Activated CD8-positive, alpha-beta T cell treated with anti-CD3 and anti-CD28 coated beads, Interleukin-2, amount 10 ng/mL, durations not matched to agents 7 days and 5 days (primary cell): ENCODE results near the gene MARCHF4. TPM values are rescaled to one million over a fixed set of nuclear protein-coding genes. Genes with fewer than 3 reads are reported as not detected.

Experiments
- ATAC-seq: fragments of 150-1000 bp; cut with Tn5 transposase; one replicate; pipeline ENCODE4 v1.10.0; 2021; ENCODE audit warnings: moderate library complexity
- CTCF ChIA-PET: fragments of 350-600 bp; sonication (Branson Sonifier 250); formaldehyde crosslinking; loops from one replicate; lab custom pipeline; 2021; ENCODE audit warnings: antibody characterized with exemption; lab: Charles Lee
- POLR2A ChIA-PET: fragments of 350-600 bp; sonication (Branson Sonifier 250); formaldehyde crosslinking; loops from one replicate; lab custom pipeline; 2021; ENCODE audit warnings: antibody characterized with exemption; lab: Charles Lee
- DNase-seq: peaks from one replicate; pipeline ENCODE4 v3.0.0-alpha.2; 2020
- H3K27ac Mint-ChIP-seq: one replicate; pipeline ENCODE4 v1.8.0; 2021; ENCODE audit warnings: mild to moderate bottlenecking, mixed read lengths
- H3K27me3 Mint-ChIP-seq: one replicate; pipeline ENCODE4 v1.8.0; 2021; ENCODE audit warnings: low read depth, mixed read lengths
- H3K36me3 Mint-ChIP-seq: one replicate; pipeline ENCODE4 v1.8.0; 2021; ENCODE audit warnings: low read depth, mixed read lengths
- H3K4me1 Mint-ChIP-seq: one replicate; pipeline ENCODE4 v1.8.0; 2021; ENCODE audit warnings: low read depth, mixed read lengths
- H3K4me3 Mint-ChIP-seq: one replicate; pipeline ENCODE4 v1.8.0; 2021; ENCODE audit warnings: mild to moderate bottlenecking, mixed read lengths
- H3K9me3 Mint-ChIP-seq: one replicate; pipeline ENCODE4 v1.8.0; 2022; ENCODE audit warnings: mixed read lengths; ENCODE audit not compliant: insufficient read depth
- total RNA-seq, 2 experiments: library from RNA; stranded (reverse); gene quantifications; one replicate each; pipeline ENCODE4 v1.2.3, GENCODE V29; 2021

The MARCHF4 gene
- total RNA-seq, 2 experiments from 2014 or later: not detected

- peaks cover 40% of the 10 kb centered on the region for H3K4me1 Mint-ChIP-seq
- peaks cover 2% of the 10 kb centered on the region for H3K27me3 Mint-ChIP-seq
- H3K9me3 Mint-ChIP-seq: no peaks in the 10 kb centered on the region
- ATAC-seq (no peak), DNase-seq (no peak)
- POLR2A ChIA-PET: no interaction called here
- H3K4me3 Mint-ChIP-seq: no peak overlapping the region
- H3K27ac Mint-ChIP-seq: no peak overlapping the region
- CTCF ChIA-PET: interaction anchor here (1.7 kb wide), 1 partner anchor 58 kb away, joined by 5 read pairs; no protein-coding TSS in a partner anchor
- peaks cover 4% of the 10 kb centered on the region for H3K36me3 Mint-ChIP-seq
Measured at GRCh38 chr2:216345846-216346245, 26.4 kb downstream of the MARCHF4 start.

GRCh38 chr2:216344950-216345300 lies 27.4 kb downstream of the MARCHF4 start:
- ATAC-seq: no peak
- Mint-ChIP-seq H3K27me3 (peaks cover 2% of the 10 kb centered on the region), H3K4me1 (peaks cover 30% of the 10 kb centered on the region), H3K36me3 (peaks cover 2% of the 10 kb centered on the region), H3K4me3 (no peak overlapping the region), H3K9me3 (no peaks in the 10 kb centered on the region), H3K27ac (no peak overlapping the region)
- no peak for DNase-seq
- ChIA-PET POLR2A (no interaction called here), CTCF (no interaction called here)

- DNase-seq (no peak), ATAC-seq (no peak)
- Mint-ChIP-seq H3K4me1 (peaks cover 25% of the 10 kb centered on the region), H3K9me3 (no peaks in the 10 kb centered on the region), H3K4me3 (no peak overlapping the region), H3K36me3 (peaks cover 2% of the 10 kb centered on the region), H3K27me3 (peaks cover 2% of the 10 kb centered on the region), H3K27ac (no peak overlapping the region)
- ChIA-PET POLR2A (no interaction called here), CTCF (interaction anchor here (1.1 kb wide), 1 partner anchor 10 kb away, joined by 3 read pairs; no protein-coding TSS in a partner anchor)
Measured at GRCh38 chr2:216344206-216344949, 27.9 kb downstream of the MARCHF4 start.

- ChIA-PET CTCF (interaction anchor here (1.1 to 1.3 kb wide), 2 partner anchors 9 to 60 kb away, joined by 3 read pairs; no protein-coding TSS in a partner anchor), POLR2A (interaction anchor here (0.5 kb wide), 1 partner anchor 55 kb away, joined by 3 read pairs; no protein-coding TSS in a partner anchor)
- peaks cover 2% of the 10 kb centered on the region for H3K36me3 Mint-ChIP-seq
- peaks cover 4% of the 10 kb centered on the region for H3K27me3 Mint-ChIP-seq
- H3K9me3 Mint-ChIP-seq: no peaks in the 10 kb centered on the region
- ATAC-seq (no peak), DNase-seq (no peak)
- H3K27ac Mint-ChIP-seq: no peak overlapping the region
- H3K4me3 Mint-ChIP-seq: no peak overlapping the region
- H3K4me1 Mint-ChIP-seq: peaks cover 16% of the 10 kb centered on the region
Measured at GRCh38 chr2:216343221-216343980, 28.9 kb downstream of the MARCHF4 start.

- ChIA-PET POLR2A (no interaction called here), CTCF (no interaction called here)
- H3K36me3 Mint-ChIP-seq: no peaks in the 10 kb centered on the region
- H3K4me1 Mint-ChIP-seq: no peaks in the 10 kb centered on the region
- H3K4me3 Mint-ChIP-seq: no peak overlapping the region
- H3K27me3 Mint-ChIP-seq: peaks cover 14% of the 10 kb centered on the region
- H3K9me3 Mint-ChIP-seq: no peaks in the 10 kb centered on the region
- no peak for DNase-seq
- no peak for ATAC-seq
- no peak overlapping the region for H3K27ac Mint-ChIP-seq
Measured at GRCh38 chr2:216341121-216341520, 31.2 kb downstream of the MARCHF4 start.

GRCh38 chr2:216340280-216340631 lies 32.0 kb downstream of the MARCHF4 start:
- Mint-ChIP-seq H3K36me3 (no peaks in the 10 kb centered on the region), H3K27ac (no peak overlapping the region), H3K27me3 (peaks cover 17% of the 10 kb centered on the region), H3K9me3 (no peaks in the 10 kb centered on the region), H3K4me3 (no peak overlapping the region), H3K4me1 (no peaks in the 10 kb centered on the region)
- ChIA-PET CTCF (no interaction called here), POLR2A (no interaction called here)
- ATAC-seq (no peak), DNase-seq (no peak)

GRCh38 chr2:216339456-216340279 lies 32.6 kb downstream of the MARCHF4 start:
- Mint-ChIP-seq H3K9me3 (no peaks in the 10 kb centered on the region), H3K4me3 (no peak overlapping the region), H3K36me3 (no peaks in the 10 kb centered on the region), H3K27me3 (peaks cover 17% of the 10 kb centered on the region), H3K27ac (no peak overlapping the region), H3K4me1 (no peaks in the 10 kb centered on the region)
- ATAC-seq (no peak), DNase-seq (no peak)
- ChIA-PET CTCF (no interaction called here), POLR2A (no interaction called here)

GRCh38 chr2:216335252-216335651 lies 37.0 kb downstream of the MARCHF4 start:
- POLR2A ChIA-PET: no interaction called here

GRCh38 chr2:216328347-216328746 lies 43.9 kb downstream of the MARCHF4 start:
- no peak overlapping the region for H3K4me3 Mint-ChIP-seq
- no peak for DNase-seq
- no peaks in the 10 kb centered on the region for H3K36me3 Mint-ChIP-seq
- H3K27ac Mint-ChIP-seq: no peak overlapping the region
- H3K9me3 Mint-ChIP-seq: no peaks in the 10 kb centered on the region
- H3K27me3 Mint-ChIP-seq: peaks cover 4% of the 10 kb centered on the region
- H3K4me1 Mint-ChIP-seq: no peaks in the 10 kb centered on the region
- ATAC-seq: no peak
- POLR2A ChIA-PET: no interaction called here
- CTCF ChIA-PET: interaction anchor here (1.4 to 3.3 kb wide), 2 partner anchors 45 to 75 kb away, joined by 3 to 22 read pairs; no protein-coding TSS in a partner anchor

More at GRCh38 chr2:216335252-216335651, 37.0 kb downstream of the MARCHF4 start:
- H3K9me3 Mint-ChIP-seq: no peaks in the 10 kb centered on the region
- DNase-seq: no peak
- H3K36me3 Mint-ChIP-seq: no peaks in the 10 kb centered on the region
- no peak for ATAC-seq
- H3K27me3 Mint-ChIP-seq: peaks cover 18% of the 10 kb centered on the region
- no peaks in the 10 kb centered on the region for H3K4me1 Mint-ChIP-seq
- no peak overlapping the region for H3K27ac Mint-ChIP-seq
- no peak overlapping the region for H3K4me3 Mint-ChIP-seq
- CTCF ChIA-PET: no interaction called here

- Mint-ChIP-seq H3K4me3 (no peak overlapping the region), H3K9me3 (no peaks in the 10 kb centered on the region), H3K36me3 (no peaks in the 10 kb centered on the region), H3K27me3 (peaks cover 6% of the 10 kb centered on the region), H3K27ac (no peak overlapping the region), H3K4me1 (no peaks in the 10 kb centered on the region)
- DNase-seq (no peak), ATAC-seq (no peak)
- POLR2A ChIA-PET: no interaction called here
- CTCF ChIA-PET: interaction anchor here (0.5 to 3.3 kb wide), 3 partner anchors 26 to 76 kb away, joined by 3 to 22 read pairs (median 3); no protein-coding TSS in a partner anchor
Measured at GRCh38 chr2:216327447-216327935, 44.8 kb downstream of the MARCHF4 start.
